T-helper 17 cell (primary cell): ENCODE data around the gene TOX3. TPM values are rescaled to one million over a fixed set of nuclear protein-coding genes. Genes with fewer than 3 reads are reported as not detected.

Source experiments
- ATAC-seq: fragments of 150-1000 bp; cut with Tn5 transposase; 2 replicates; pipeline ENCODE4 v1.10.0; 2021; ENCODE audit warnings: mild to moderate bottlenecking, moderate library complexity
- DNase-seq, 3 donors: peaks; one replicate each; pipeline versions ENCODE4 v3.0.0 to v3.0.0-alpha.2; 2020 to 2021
- H3K9me3 ChIP-seq: one replicate; pipeline ENCODE4 v1.7.0; 2013; ENCODE audit warnings: low read length, mild to moderate bottlenecking; ENCODE audit not compliant: control insufficient read depth, poor library complexity, severe bottlenecking
- H3K27ac Mint-ChIP-seq: one replicate; pipeline ENCODE4 v1.8.0; 2022; ENCODE audit warnings: mild to moderate bottlenecking, moderate library complexity, mixed read lengths
- H3K27me3 Mint-ChIP-seq: one replicate; pipeline ENCODE4 v1.8.0; 2022; ENCODE audit warnings: mixed read lengths
- H3K36me3 Mint-ChIP-seq: one replicate; pipeline ENCODE4 v1.8.0; 2022; ENCODE audit warnings: low read depth, mixed read lengths
- H3K4me1 Mint-ChIP-seq: one replicate; pipeline ENCODE4 v1.8.0; 2022; ENCODE audit warnings: mild to moderate bottlenecking, mixed read lengths
- H3K4me3 Mint-ChIP-seq: one replicate; pipeline ENCODE4 v1.8.0; 2022; ENCODE audit warnings: mild to moderate bottlenecking, moderate library complexity, mixed read lengths
- total RNA-seq, 4 donors: library from RNA in 2 of 4; stranded (reverse) in 2 of 4; gene quantifications; one replicate each; pipeline ENCODE4 v1.2.3 and lab custom pipeline; 2022 to 2026

Gene TOX3
- total RNA-seq, 2 donors from 2014 or later, result not detected

GRCh38 chr16:52462816-52463215 lies 84.1 kb downstream of the TOX3 start:
- H3K9me3 ChIP-seq, result no peaks in the 10 kb centered on the region
- no peaks in the 10 kb centered on the region for H3K36me3 Mint-ChIP-seq
- ATAC-seq (no peak), DNase-seq (no peak)
- no peak overlapping the region for H3K4me3 Mint-ChIP-seq
- no peak overlapping the region for H3K27ac Mint-ChIP-seq
- no peaks in the 10 kb centered on the region for H3K27me3 Mint-ChIP-seq
- no peaks in the 10 kb centered on the region for H3K4me1 Mint-ChIP-seq

GRCh38 chr16:52460639-52461178 lies 86.2 kb downstream of the TOX3 start:
- no peaks in the 10 kb centered on the region for H3K4me1 Mint-ChIP-seq
- no peaks in the 10 kb centered on the region for H3K9me3 ChIP-seq
- no peak overlapping the region for H3K27ac Mint-ChIP-seq
- no peak overlapping the region for H3K4me3 Mint-ChIP-seq
- no peaks in the 10 kb centered on the region for H3K27me3 Mint-ChIP-seq
- no peak for ATAC-seq
- H3K36me3 Mint-ChIP-seq, result no peaks in the 10 kb centered on the region
- no peak for DNase-seq

- H3K27ac Mint-ChIP-seq, result no peak overlapping the region
- DNase-seq (no peak), ATAC-seq (no peak)
- H3K4me1 Mint-ChIP-seq, result no peaks in the 10 kb centered on the region
- no peaks in the 10 kb centered on the region for H3K9me3 ChIP-seq
- no peaks in the 10 kb centered on the region for H3K27me3 Mint-ChIP-seq
- H3K36me3 Mint-ChIP-seq, result no peaks in the 10 kb centered on the region
- H3K4me3 Mint-ChIP-seq, result no peak overlapping the region
Measured at GRCh38 chr16:52456368-52456767, 90.6 kb downstream of the TOX3 start.

GRCh38 chr16:52455549-52456277 lies 91.2 kb downstream of the TOX3 start:
- H3K9me3 ChIP-seq, result no peaks in the 10 kb centered on the region
- no peak for ATAC-seq
- DNase-seq, result no peak
- no peaks in the 10 kb centered on the region for H3K36me3 Mint-ChIP-seq
- H3K27ac Mint-ChIP-seq, result no peak overlapping the region
- no peaks in the 10 kb centered on the region for H3K4me1 Mint-ChIP-seq
- no peak overlapping the region for H3K4me3 Mint-ChIP-seq
- H3K27me3 Mint-ChIP-seq, result no peaks in the 10 kb centered on the region

GRCh38 chr16:52453644-52454043 lies 93.3 kb downstream of the TOX3 start:
- DNase-seq (no peak), ATAC-seq (no peak)
- Mint-ChIP-seq H3K4me1 (no peaks in the 10 kb centered on the region), H3K27ac (no peak overlapping the region), H3K4me3 (no peak overlapping the region), H3K27me3 (no peaks in the 10 kb centered on the region), H3K36me3 (no peaks in the 10 kb centered on the region)
- no peaks in the 10 kb centered on the region for H3K9me3 ChIP-seq

- DNase-seq (no peak), ATAC-seq (no peak)
- H3K27me3 Mint-ChIP-seq, result no peaks in the 10 kb centered on the region
- H3K4me1 Mint-ChIP-seq, result no peaks in the 10 kb centered on the region
- H3K4me3 Mint-ChIP-seq, result no peak overlapping the region
- no peaks in the 10 kb centered on the region for H3K36me3 Mint-ChIP-seq
- no peak overlapping the region for H3K27ac Mint-ChIP-seq
- no peaks in the 10 kb centered on the region for H3K9me3 ChIP-seq
Measured at GRCh38 chr16:52451971-52452421, 94.9 kb downstream of the TOX3 start.

- no peaks in the 10 kb centered on the region for H3K9me3 ChIP-seq
- Mint-ChIP-seq H3K4me3 (no peak overlapping the region), H3K27me3 (no peaks in the 10 kb centered on the region), H3K27ac (no peak overlapping the region), H3K36me3 (no peaks in the 10 kb centered on the region), H3K4me1 (no peaks in the 10 kb centered on the region)
- DNase-seq (no peak), ATAC-seq (no peak)
Measured at GRCh38 chr16:52450916-52451315, 96.0 kb downstream of the TOX3 start.

GRCh38 chr16:52450241-52450640 lies 96.7 kb downstream of the TOX3 start:
- ATAC-seq, result no peak

GRCh38 chr16:52446080-52446479 lies 100.9 kb downstream of the TOX3 start:
- Mint-ChIP-seq H3K4me3 (no peak overlapping the region), H3K27me3 (no peaks in the 10 kb centered on the region), H3K4me1 (no peaks in the 10 kb centered on the region), H3K27ac (no peak overlapping the region), H3K36me3 (no peaks in the 10 kb centered on the region)
- no peaks in the 10 kb centered on the region for H3K9me3 ChIP-seq
- DNase-seq, result no peak
- ATAC-seq, result no peak

More at GRCh38 chr16:52450241-52450640, 96.7 kb downstream of the TOX3 start:
- Mint-ChIP-seq H3K27me3 (no peaks in the 10 kb centered on the region), H3K36me3 (no peaks in the 10 kb centered on the region), H3K4me3 (no peak overlapping the region), H3K4me1 (no peaks in the 10 kb centered on the region), H3K27ac (no peak overlapping the region)
- no peak for DNase-seq
- no peaks in the 10 kb centered on the region for H3K9me3 ChIP-seq

- no peak overlapping the region for H3K27ac Mint-ChIP-seq
- H3K36me3 Mint-ChIP-seq, result no peaks in the 10 kb centered on the region
- no peaks in the 10 kb centered on the region for H3K9me3 ChIP-seq
- DNase-seq (no peak), ATAC-seq (no peak)
- no peak overlapping the region for H3K4me3 Mint-ChIP-seq
- H3K27me3 Mint-ChIP-seq, result no peaks in the 10 kb centered on the region
- no peaks in the 10 kb centered on the region for H3K4me1 Mint-ChIP-seq
Measured at GRCh38 chr16:52441886-52442285, 105.1 kb downstream of the TOX3 start.

GRCh38 chr16:52440248-52440647 lies 106.7 kb downstream of the TOX3 start:
- H3K4me3 Mint-ChIP-seq, result no peak overlapping the region
- no peaks in the 10 kb centered on the region for H3K36me3 Mint-ChIP-seq
- H3K27ac Mint-ChIP-seq, result no peak overlapping the region
- ATAC-seq, result no peak
- no peaks in the 10 kb centered on the region for H3K4me1 Mint-ChIP-seq
- no peaks in the 10 kb centered on the region for H3K9me3 ChIP-seq
- H3K27me3 Mint-ChIP-seq, result no peaks in the 10 kb centered on the region
- no peak for DNase-seq

- Mint-ChIP-seq H3K4me3 (no peak overlapping the region), H3K27ac (no peak overlapping the region), H3K27me3 (no peaks in the 10 kb centered on the region), H3K36me3 (no peaks in the 10 kb centered on the region), H3K4me1 (no peaks in the 10 kb centered on the region)
- DNase-seq (no peak), ATAC-seq (no peak)
- H3K9me3 ChIP-seq, result no peaks in the 10 kb centered on the region
Measured at GRCh38 chr16:52439750-52440149, 107.2 kb downstream of the TOX3 start.

GRCh38 chr16:52439171-52439701 lies 107.7 kb downstream of the TOX3 start:
- Mint-ChIP-seq H3K36me3 (no peaks in the 10 kb centered on the region), H3K4me1 (no peaks in the 10 kb centered on the region), H3K27me3 (no peaks in the 10 kb centered on the region), H3K27ac (no peak overlapping the region), H3K4me3 (no peak overlapping the region)
- no peak for DNase-seq
- no peaks in the 10 kb centered on the region for H3K9me3 ChIP-seq
- ATAC-seq, result no peak

GRCh38 chr16:52437277-52437670 lies 109.7 kb downstream of the TOX3 start:
- H3K9me3 ChIP-seq, result no peaks in the 10 kb centered on the region
- DNase-seq (no peak), ATAC-seq (no peak)
- Mint-ChIP-seq H3K27me3 (no peaks in the 10 kb centered on the region), H3K4me1 (no peaks in the 10 kb centered on the region), H3K4me3 (no peak overlapping the region), H3K36me3 (no peaks in the 10 kb centered on the region), H3K27ac (no peak overlapping the region)
